Gastroesophageal sphincter (tissue), 4 donors: ENCODE measurements around the gene SEC14L5. TPM values are rescaled to one million over a fixed set of nuclear protein-coding genes. Genes with fewer than 3 reads are reported as not detected.
A peak's percentile ranks its signal among the peaks of the same experiment; 100 is the strongest.

Experiments
- ATAC-seq: fragments of 150-250 bp; one replicate; pipeline ENCODE4 v1.9.1; 2016; ENCODE audit warnings: mild to moderate bottlenecking, moderate library complexity
- H3K27ac ChIP-seq, 4 donors: fragments of 200-600 bp; sonication (generic) in 3 of 4; 1 replicate in 3 of 4; 2 replicates in 1 of 4; pipeline ENCODE4 v1.5.1; 2016 to 2019
- H3K27me3 ChIP-seq: fragments of 200-600 bp; sonication (generic); one replicate; pipeline ENCODE4 v1.5.1; 2019
- H3K36me3 ChIP-seq, 2 donors: fragments of 200-600 bp; sonication (generic); one replicate each; pipeline ENCODE4 v1.5.1; 2019; ENCODE audit warnings: control low read depth in 1 of 2
- H3K4me1 ChIP-seq, 3 donors: fragments of 200-600 bp; sonication (generic); 1 replicate in 2 of 3; 2 replicates in 1 of 3; pipeline ENCODE4 v1.5.1; 2016 to 2019; ENCODE audit warnings: control low read depth in 2 of 3
- H3K4me3 ChIP-seq, 2 donors: fragments of 200-600 bp; sonication (generic); one replicate each; pipeline ENCODE4 v1.5.1; 2019; ENCODE audit warnings: mild to moderate bottlenecking in 1 of 2, moderate library complexity in 1 of 2
- H3K9me3 ChIP-seq, 3 donors: fragments of 200-600 bp; sonication (generic); one replicate each; pipeline ENCODE4 v1.5.1; 2017 to 2019; ENCODE audit warnings: control low read depth in 2 of 3
- CTCF ChIP-seq, 4 experiments: fragments of 200-600 bp in 2 of 4; fragments of 450-650 bp in 2 of 4; sonication (generic) in 1 of 4; IDR thresholded peaks; one replicate each; pipeline ENCODE4 v1.5.1; 2017 to 2019; ENCODE audit warnings: antibody characterized with exemption in 4 of 4, mild to moderate bottlenecking in 2 of 4, moderate library complexity in 2 of 4
- EP300 ChIP-seq: sonication (generic); formaldehyde crosslinking; IDR thresholded peaks from one replicate; pipeline ENCODE4 v1.6.1; 2017; ENCODE audit warnings: antibody characterized with exemption, mild to moderate bottlenecking
- POLR2A ChIP-seq, 2 donors: fragments of 450-650 bp; IDR thresholded peaks; one replicate each; pipeline ENCODE4 v1.6.1; 2017; ENCODE audit warnings: antibody characterized with exemption in 2 of 2, mild to moderate bottlenecking in 2 of 2, moderate library complexity in 1 of 2
- POLR2AphosphoS5 ChIP-seq: sonication (generic); formaldehyde crosslinking; IDR thresholded peaks from one replicate; pipeline ENCODE4 v1.6.1; 2017; ENCODE audit warnings: antibody characterized with exemption
- WGBS, 2 donors: methylation state at CpG; one replicate each; pipeline ENCODE4 v1.1.5; 2018; ENCODE audit warnings: low coverage in 1 of 2; 5-methylcytosine and 5-hydroxymethylcytosine counted together
- total RNA-seq, 4 donors: library from RNA; depleted of rRNA; stranded (reverse); fragments of >200 nt; gene quantifications; one replicate each; pipeline ENCODE4 v1.1.0, GENCODE V29; 2016

The SEC14L5 gene
- total RNA-seq, 4 donors from 2014 or later = 0.16 to 1.3 (median 0.75) TPM

- no peak overlapping the region for H3K27ac ChIP-seq
- H3K9me3 ChIP-seq = no peaks in the 10 kb centered on the region
- H3K4me3 ChIP-seq = no peak overlapping the region
- peak; percentile 42 for ATAC-seq
- H3K27me3 ChIP-seq = no peaks in the 10 kb centered on the region
- peaks cover 0 to 17% (median 4%) of the 10 kb centered on the region in 3 donors for H3K4me1 ChIP-seq
- WGBS, 2 donors = 17 to 58% methylated on average over 4 of the region's 4 CpGs
- TF ChIP-seq POLR2A (IDR thresholded peaks at IDR 0.05) (no peak), POLR2AphosphoS5 (no peak), EP300 (no peak), CTCF (IDR thresholded peaks at IDR 0.05) (no peak)
- H3K36me3 ChIP-seq = peaks cover 0 to 3% of the 10 kb centered on the region in 2 donors
These were observed 41.0 kb upstream of the SEC14L5 start for GRCh38 chr16:4917117-4917516.

- ATAC-seq = no peak
- Histone ChIP-seq H3K36me3 (peaks cover 0 to 2% of the 10 kb centered on the region in 2 donors), H3K4me1 (peaks cover 0 to 27% (median 4%) of the 10 kb centered on the region in 3 donors), H3K27me3 (no peaks in the 10 kb centered on the region), H3K27ac (no peak overlapping the region), H3K4me3 (no peak overlapping the region), H3K9me3 (no peaks in the 10 kb centered on the region)
- WGBS, 2 donors = 60 to 80% methylated on average over 3 to 6 of the region's 13 CpGs
- no peak for TF ChIP-seq POLR2AphosphoS5
These were observed 39.3 kb upstream of the SEC14L5 start for GRCh38 chr16:4918781-4919251.

GRCh38 chr16:4920826-4921225, 37.3 kb upstream of the SEC14L5 start:
- H3K27me3 ChIP-seq = no peaks in the 10 kb centered on the region
- no peaks in the 10 kb centered on the region for H3K36me3 ChIP-seq
- TF ChIP-seq EP300 = no peak
- no peak for TF ChIP-seq POLR2AphosphoS5
- TF ChIP-seq POLR2A (IDR thresholded peaks at IDR 0.05) = no peak
- TF ChIP-seq CTCF (IDR thresholded peaks at IDR 0.05) = no peak
- WGBS, 2 donors = 67% methylated on average over 1 of the region's 5 CpGs; no CpG with 5 or more reads in 1 of the 2 donors
- no peaks in the 10 kb centered on the region for H3K9me3 ChIP-seq
- H3K27ac ChIP-seq = no peak overlapping the region
- ATAC-seq = no peak
- H3K4me1 ChIP-seq = peaks cover 0 to 43% (median 4%) of the 10 kb centered on the region in 3 donors
- H3K4me3 ChIP-seq = no peak overlapping the region

- TF ChIP-seq POLR2AphosphoS5 = no peak
- no peak for TF ChIP-seq CTCF (IDR thresholded peaks at IDR 0.05)
- Histone ChIP-seq H3K27ac (no peak overlapping the region), H3K4me3 (no peak overlapping the region), H3K27me3 (no peaks in the 10 kb centered on the region), H3K4me1 (peaks cover 0 to 34% (median 4%) of the 10 kb centered on the region in 3 donors), H3K9me3 (peaks cover 0 to 16% (median 0%) of the 10 kb centered on the region in 3 donors), H3K36me3 (no peaks in the 10 kb centered on the region)
- WGBS, 2 donors = 63 to 73% methylated on average over 7 to 8 of the region's 18 CpGs
- ATAC-seq = no peak
These were observed 35.3 kb upstream of the SEC14L5 start for GRCh38 chr16:4922721-4923342.

GRCh38 chr16:4923853-4924252, 34.3 kb upstream of the SEC14L5 start:
- H3K4me3 ChIP-seq = no peak overlapping the region
- no peak for ATAC-seq
- H3K36me3 ChIP-seq = no peaks in the 10 kb centered on the region
- 62 to 83% methylated on average over 2 to 3 of the region's 6 CpGs for WGBS, 2 donors
- peaks cover 0 to 17% (median 0%) of the 10 kb centered on the region in 3 donors for H3K9me3 ChIP-seq
- H3K27ac ChIP-seq = no peak overlapping the region
- TF ChIP-seq POLR2A (IDR thresholded peaks at IDR 0.05) (no peak), CTCF (IDR thresholded peaks at IDR 0.05) (no peak), EP300 (no peak), POLR2AphosphoS5 (no peak)
- no peaks in the 10 kb centered on the region for H3K27me3 ChIP-seq
- H3K4me1 ChIP-seq = peaks cover 0 to 31% (median 2%) of the 10 kb centered on the region in 3 donors
